ENCODE measurements around the gene CDKN3.

DNA sequence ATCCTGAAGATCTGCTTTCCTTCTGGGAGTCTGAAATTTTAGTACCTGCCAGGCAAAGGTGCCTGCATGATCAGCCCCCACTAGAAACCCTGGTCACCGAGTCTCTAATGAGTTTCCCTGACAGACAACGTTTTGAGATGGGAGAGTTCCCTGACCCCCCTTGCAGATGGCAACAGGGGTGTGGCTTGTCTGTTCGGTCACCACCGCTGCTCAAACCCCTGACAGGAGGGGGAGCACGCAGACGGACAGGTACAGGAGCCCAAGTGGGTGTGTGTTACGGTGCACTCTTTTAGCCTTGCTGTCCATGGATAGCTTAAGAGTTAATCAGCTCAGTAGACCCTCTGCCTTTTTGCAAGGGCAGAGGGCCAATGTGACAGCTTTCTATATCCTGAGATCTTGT is 19.3 kb upstream of the CDKN3 start:
- TF ChIP-seq, protein P1, sequence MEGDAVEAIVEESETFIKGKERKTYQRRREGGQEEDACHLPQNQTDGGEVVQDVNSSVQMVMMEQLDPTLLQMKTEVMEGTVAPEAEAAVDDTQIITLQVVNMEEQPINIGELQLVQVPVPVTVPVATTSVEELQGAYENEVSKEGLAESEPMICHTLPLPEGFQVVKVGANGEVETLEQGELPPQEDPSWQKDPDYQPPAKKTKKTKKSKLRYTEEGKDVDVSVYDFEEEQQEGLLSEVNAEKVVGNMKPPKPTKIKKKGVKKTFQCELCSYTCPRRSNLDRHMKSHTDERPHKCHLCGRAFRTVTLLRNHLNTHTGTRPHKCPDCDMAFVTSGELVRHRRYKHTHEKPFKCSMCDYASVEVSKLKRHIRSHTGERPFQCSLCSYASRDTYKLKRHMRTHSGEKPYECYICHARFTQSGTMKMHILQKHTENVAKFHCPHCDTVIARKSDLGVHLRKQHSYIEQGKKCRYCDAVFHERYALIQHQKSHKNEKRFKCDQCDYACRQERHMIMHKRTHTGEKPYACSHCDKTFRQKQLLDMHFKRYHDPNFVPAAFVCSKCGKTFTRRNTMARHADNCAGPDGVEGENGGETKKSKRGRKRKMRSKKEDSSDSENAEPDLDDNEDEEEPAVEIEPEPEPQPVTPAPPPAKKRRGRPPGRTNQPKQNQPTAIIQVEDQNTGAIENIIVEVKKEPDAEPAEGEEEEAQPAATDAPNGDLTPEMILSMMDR (IDR thresholded peaks at IDR 0.05 in 2 of 3, conservative IDR thresholded peaks at IDR 0.05 in 1 of 3; ENCODE audit: borderline replicate concordance in 1 of 3, insufficient read depth in 1 of 3, low read depth in 2 of 3, low read length in 2 of 3) = no peak
- TF ChIP-seq POLR2A (IDR thresholded peaks at IDR 0.05; ENCODE audit: borderline replicate concordance, extremely low read depth, insufficient read depth, insufficient read length) = no peak
- TF ChIP-seq CEBPB (IDR thresholded peaks at IDR 0.05; ENCODE audit: low read depth) = no peak
- TF ChIP-seq POLR2AphosphoS5 (IDR thresholded peaks at IDR 0.05; ENCODE audit: low read depth, low read length) = no peak
- no peak for TF ChIP-seq EZH2 (IDR thresholded peaks at IDR 0.05)
- TF ChIP-seq SRF (IDR thresholded peaks at IDR 0.05; ENCODE audit: low read depth) = no peak
- TF ChIP-seq, protein P2, sequence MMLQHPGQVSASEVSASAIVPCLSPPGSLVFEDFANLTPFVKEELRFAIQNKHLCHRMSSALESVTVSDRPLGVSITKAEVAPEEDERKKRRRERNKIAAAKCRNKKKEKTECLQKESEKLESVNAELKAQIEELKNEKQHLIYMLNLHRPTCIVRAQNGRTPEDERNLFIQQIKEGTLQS (IDR thresholded peaks at IDR 0.05) = no peak
- TF ChIP-seq SIN3A (IDR thresholded peaks at IDR 0.05; ENCODE audit: low read depth) = no peak
- no peak for TF ChIP-seq CBX3 (IDR thresholded peaks at IDR 0.05; ENCODE audit: low read depth)
- no peak for TF ChIP-seq ELF1 (IDR thresholded peaks at IDR 0.05; ENCODE audit: borderline replicate concordance, low read depth)
- TF ChIP-seq, protein P3, sequence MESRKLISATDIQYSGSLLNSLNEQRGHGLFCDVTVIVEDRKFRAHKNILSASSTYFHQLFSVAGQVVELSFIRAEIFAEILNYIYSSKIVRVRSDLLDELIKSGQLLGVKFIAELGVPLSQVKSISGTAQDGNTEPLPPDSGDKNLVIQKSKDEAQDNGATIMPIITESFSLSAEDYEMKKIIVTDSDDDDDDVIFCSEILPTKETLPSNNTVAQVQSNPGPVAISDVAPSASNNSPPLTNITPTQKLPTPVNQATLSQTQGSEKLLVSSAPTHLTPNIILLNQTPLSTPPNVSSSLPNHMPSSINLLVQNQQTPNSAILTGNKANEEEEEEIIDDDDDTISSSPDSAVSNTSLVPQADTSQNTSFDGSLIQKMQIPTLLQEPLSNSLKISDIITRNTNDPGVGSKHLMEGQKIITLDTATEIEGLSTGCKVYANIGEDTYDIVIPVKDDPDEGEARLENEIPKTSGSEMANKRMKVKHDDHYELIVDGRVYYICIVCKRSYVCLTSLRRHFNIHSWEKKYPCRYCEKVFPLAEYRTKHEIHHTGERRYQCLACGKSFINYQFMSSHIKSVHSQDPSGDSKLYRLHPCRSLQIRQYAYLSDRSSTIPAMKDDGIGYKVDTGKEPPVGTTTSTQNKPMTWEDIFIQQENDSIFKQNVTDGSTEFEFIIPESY (IDR thresholded peaks at IDR 0.05; ENCODE audit: extremely low read depth, insufficient replicate concordance, low read length) = no peak
- TF ChIP-seq, protein P4, sequence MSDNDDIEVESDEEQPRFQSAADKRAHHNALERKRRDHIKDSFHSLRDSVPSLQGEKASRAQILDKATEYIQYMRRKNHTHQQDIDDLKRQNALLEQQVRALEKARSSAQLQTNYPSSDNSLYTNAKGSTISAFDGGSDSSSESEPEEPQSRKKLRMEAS (IDR thresholded peaks at IDR 0.05) = no peak
- TF ChIP-seq SP1 (IDR thresholded peaks at IDR 0.05; ENCODE audit: low read depth) = no peak
